ENCODE results near the gene KDM7A.
A peak's percentile ranks its signal among the peaks of the same experiment; 100 is the strongest.
"Not testable (repeated sequence)": the region's sequence is repeated elsewhere in the genome, so short reads cannot be mapped to it uniquely, and the experiment has no call there.

KDM7A gene

GRCh38 chr7:140176811-140177702 lies at the start of gene KDM7A:
Gene KDM7A (minus strand): TSS chr7:140176983. CDS start chr7:140176937, 46 bp downstream.
- peak; percentile 93 to 94 for DNase-seq

GRCh38 chr7:140225562-140226249 lies 48.9 kb upstream of the KDM7A start:
- no peak for DNase-seq

- no peak for DNase-seq
Observed at GRCh38 chr7:140223515-140224221, 46.9 kb upstream of the KDM7A start.

- no peak for DNase-seq
Observed at GRCh38 chr7:140222814-140223213, 46.0 kb upstream of the KDM7A start.

GRCh38 chr7:140219672-140220524 lies 43.1 kb upstream of the KDM7A start:
- DNase-seq, result no peak

GRCh38 chr7:140218656-140219055 lies 41.9 kb upstream of the KDM7A start:
- DNase-seq, result no peak

GRCh38 chr7:140217750-140218501 lies 41.1 kb upstream of the KDM7A start:
- DNase-seq, result no peak

GRCh38 chr7:140215281-140215680 lies 38.5 kb upstream of the KDM7A start:
- DNase-seq, result no peak

GRCh38 chr7:140214075-140214684 lies 37.4 kb upstream of the KDM7A start:
- no peak for DNase-seq

GRCh38 chr7:140213684-140214074 lies 36.9 kb upstream of the KDM7A start:
- no peak for DNase-seq

GRCh38 chr7:140212100-140212881 lies 35.5 kb upstream of the KDM7A start:
- peak; percentile 42 to 63 for DNase-seq

GRCh38 chr7:140211698-140212097 lies 34.9 kb upstream of the KDM7A start:
- DNase-seq, result no peak

- DNase-seq, result peak; percentile 79 to 81
Observed at GRCh38 chr7:140209866-140210609, 33.3 kb upstream of the KDM7A start.

- DNase-seq, result peak in 1 of 2 donors; percentile 59
Observed at GRCh38 chr7:140206616-140207389, 30.0 kb upstream of the KDM7A start.

GRCh38 chr7:140205600-140205999 lies 28.8 kb upstream of the KDM7A start:
- no peak for DNase-seq

- no peak for DNase-seq
Observed at GRCh38 chr7:140203556-140203955, 26.8 kb upstream of the KDM7A start.

GRCh38 chr7:140202942-140203341 lies 26.2 kb upstream of the KDM7A start:
- not testable (repeated sequence) for DNase-seq

GRCh38 chr7:140201393-140201792 lies 24.6 kb upstream of the KDM7A start:
- DNase-seq, result no peak

All from inflammatory macrophage treated with lipopolysaccharide for 1 hour (primary cell).